Kidney tubule cell (primary cell): ENCODE data around the gene CREG2.

Experiments used
- DNase-seq: peaks from one replicate; pipeline ENCODE4 v3.0.0-alpha.2; 2018; ENCODE audit warnings: low spot score

Gene CREG2

GRCh38 chr2:101387151-101387834, at the start of gene CREG2:
TSS of gene CREG2 (minus strand) at chr2:101387503. CDS start at chr2:101387457, 46 bp downstream.
- peak; percentile 77 for DNase-seq

- DNase-seq: no peak
Observed at GRCh38 chr2:101435001-101435862, 47.9 kb upstream of the CREG2 start.

GRCh38 chr2:101433465-101433864, 46.2 kb upstream of the CREG2 start:
- DNase-seq: no peak

- DNase-seq: no peak
Observed at GRCh38 chr2:101432411-101433181, 45.3 kb upstream of the CREG2 start.

DNA sequence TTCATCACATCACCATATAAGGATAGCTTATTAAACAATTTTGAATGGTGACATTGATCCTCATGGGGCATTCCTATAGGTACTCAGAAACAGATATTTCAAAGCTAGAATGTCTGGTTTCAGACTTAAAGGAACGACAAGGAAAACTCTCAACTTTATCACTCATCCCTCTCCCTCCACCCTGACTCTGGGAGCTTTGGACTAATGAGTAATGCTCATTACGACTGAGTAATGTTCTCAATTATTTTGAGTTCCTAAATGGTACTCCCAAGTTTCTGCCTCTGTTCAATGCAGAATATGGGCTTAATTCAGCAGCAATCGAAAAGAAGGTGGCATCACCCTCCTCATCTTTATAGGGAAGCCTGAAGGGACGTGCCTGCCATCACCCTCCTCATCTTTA, 44.2 kb upstream of the CREG2 start:
- DNase-seq: no peak

GRCh38 chr2:101430156-101430555, 42.9 kb upstream of the CREG2 start:
- DNase-seq: no peak

GRCh38 chr2:101429453-101429852, 42.1 kb upstream of the CREG2 start:
- DNase-seq: no peak

GRCh38 chr2:101428422-101429176, 41.3 kb upstream of the CREG2 start:
- DNase-seq: no peak

GRCh38 chr2:101427743-101428142, 40.4 kb upstream of the CREG2 start:
- no peak for DNase-seq

DNA sequence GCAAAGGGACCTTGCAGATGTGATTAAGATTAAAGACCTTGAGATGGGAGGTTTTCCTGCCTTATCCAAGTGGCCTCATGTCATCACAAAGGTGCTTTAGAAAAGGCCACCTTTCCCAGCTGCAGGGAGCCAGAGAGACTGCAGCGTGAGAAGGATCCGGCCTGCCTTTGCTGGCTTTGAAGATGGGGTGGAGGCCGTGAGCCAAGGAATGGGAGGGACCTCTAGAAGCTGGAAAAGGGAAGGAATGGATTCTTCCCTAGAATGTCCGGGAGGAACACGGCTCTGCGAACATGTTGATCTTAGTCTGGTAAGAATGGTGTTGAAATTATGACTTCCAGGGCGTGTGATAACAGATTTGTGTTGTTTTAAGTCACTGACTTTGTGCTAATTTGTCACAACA, 39.9 kb upstream of the CREG2 start:
- DNase-seq: no peak

DNA sequence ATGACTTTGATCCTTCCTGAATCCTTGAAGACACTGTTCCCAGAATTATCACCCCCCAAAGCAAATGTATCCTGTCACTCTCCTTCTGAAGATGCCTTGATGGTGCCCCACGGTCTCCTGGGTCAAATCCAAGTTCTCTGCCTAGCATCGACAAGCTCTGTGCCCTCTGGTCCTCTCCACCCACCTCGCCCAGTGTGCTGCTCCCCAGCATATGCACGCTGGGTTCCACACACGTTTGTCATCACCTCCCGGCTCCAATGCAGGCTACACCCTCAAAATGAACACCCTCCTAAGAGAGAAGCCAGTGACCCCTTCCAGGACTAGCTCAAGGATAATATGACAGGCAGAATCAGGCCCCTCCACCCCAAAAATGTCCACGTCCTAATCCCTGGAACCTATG, 39.5 kb upstream of the CREG2 start:
- no peak for DNase-seq

- no peak for DNase-seq
Observed at GRCh38 chr2:101420623-101421022, 33.3 kb upstream of the CREG2 start.

- peak; percentile 66 for DNase-seq
Observed at GRCh38 chr2:101419096-101419663, 31.9 kb upstream of the CREG2 start.

GRCh38 chr2:101418460-101419095, 31.3 kb upstream of the CREG2 start:
- DNase-seq: no peak

DNA sequence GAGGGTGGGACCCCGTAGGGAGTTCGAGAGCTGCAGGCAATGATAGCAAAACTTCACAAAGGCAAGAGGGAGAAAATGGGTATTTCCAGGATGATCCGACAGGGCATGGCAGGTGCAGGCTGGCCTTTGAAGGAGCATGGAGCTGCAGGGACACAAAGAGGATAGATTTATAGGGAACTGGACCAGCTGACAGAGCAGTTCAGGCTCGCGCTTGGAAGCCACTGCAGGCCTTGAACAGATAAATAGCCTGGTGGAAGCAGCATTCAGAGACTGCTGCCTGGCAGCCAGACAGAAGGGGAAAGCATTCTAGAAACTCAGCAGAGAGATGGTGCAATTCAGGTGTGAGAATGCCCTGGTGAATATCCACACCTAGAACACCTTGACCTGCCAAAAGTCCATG, 29.3 kb upstream of the CREG2 start:
- no peak for DNase-seq

- DNase-seq: no peak
Observed at GRCh38 chr2:101415884-101416283, 28.6 kb upstream of the CREG2 start.

DNA sequence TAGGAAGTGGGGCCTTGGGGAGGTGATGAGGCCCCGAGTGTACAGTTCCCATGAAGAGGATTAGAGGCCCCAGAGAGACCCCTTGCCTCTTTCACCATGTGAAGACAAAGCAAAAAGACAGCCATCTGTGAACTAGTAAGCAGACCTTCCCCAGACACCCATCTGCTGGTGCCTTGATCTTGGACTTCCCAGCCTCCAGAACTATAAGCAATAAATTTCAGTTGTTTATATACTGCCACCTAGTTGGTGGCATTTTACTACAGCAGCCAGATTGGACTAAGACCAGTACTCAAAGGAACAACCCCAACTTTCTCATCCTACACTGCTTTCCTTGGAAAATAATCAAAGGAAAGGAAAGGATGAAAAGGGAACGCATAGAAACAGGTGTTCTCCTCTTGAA, 27.9 kb upstream of the CREG2 start:
- DNase-seq: no peak

DNA sequence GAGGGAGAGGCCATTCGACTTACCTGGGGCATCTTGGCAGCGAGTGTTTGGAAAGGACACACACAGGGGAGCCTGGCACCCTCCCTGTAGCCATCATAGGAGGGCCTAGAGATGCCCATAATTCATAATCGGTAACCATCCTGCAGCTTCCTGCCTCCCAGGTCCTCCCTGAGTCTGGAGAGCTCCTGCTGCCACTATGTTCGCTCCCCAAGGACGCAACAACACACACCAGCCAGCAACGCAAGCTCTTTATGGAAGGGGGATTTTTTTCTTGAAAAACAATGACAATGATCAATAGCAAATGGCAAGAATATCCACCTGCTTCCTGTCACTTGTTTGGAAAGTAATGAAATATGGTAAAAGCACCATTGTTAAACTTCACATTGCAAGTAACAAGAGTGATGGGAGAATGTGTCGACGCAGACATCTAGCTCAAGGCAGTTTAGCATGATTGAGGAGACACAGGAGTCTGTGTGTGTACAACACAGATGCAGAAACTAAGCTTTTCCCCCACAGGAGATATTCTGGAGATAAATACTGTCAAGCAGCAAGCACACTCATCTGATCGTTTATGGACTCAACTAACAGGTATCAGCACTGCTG, 24.9 kb upstream of the CREG2 start:
- no peak for DNase-seq

DNA sequence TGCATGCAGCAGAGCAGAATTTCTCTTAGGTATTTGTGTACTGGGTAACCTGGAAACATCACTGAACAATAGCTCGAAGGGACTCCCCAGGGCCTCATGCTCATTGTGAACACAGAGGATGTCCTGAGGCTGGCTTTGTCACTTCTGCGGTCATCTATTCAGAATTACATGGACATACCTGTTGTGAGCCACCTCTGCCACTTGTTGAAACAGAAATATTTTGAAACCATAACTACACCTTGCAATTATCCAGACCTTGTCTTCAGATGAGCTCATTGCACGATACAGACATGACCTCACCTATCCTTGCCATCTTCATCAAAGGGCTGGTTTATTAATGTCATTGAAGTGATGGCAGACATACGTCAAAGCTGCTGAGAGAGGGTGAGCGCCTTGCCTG, 23.4 kb upstream of the CREG2 start:
- DNase-seq: peak; percentile 52

DNA sequence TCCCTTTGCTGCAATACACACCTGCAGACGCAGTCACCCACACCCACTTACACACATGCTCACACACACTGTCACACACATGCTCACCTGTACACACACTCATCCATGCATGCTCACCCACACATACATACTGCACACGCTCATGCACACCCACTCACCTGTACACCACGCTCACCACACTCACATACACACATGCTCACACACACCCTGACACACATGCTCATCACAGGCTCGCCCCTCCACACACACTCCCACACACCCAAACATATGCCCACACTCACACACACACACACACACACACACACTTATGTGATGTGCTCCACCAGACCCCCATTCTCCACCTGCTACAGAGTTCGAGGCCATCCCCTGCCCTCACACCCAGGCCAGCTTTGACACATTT, 22.8 kb upstream of the CREG2 start:
- no peak for DNase-seq

GRCh38 chr2:101409699-101410098, 22.4 kb upstream of the CREG2 start:
- DNase-seq: no peak
